ENCODE measurements around the gene ARHGAP44.

ARHGAP44 gene

DNA sequence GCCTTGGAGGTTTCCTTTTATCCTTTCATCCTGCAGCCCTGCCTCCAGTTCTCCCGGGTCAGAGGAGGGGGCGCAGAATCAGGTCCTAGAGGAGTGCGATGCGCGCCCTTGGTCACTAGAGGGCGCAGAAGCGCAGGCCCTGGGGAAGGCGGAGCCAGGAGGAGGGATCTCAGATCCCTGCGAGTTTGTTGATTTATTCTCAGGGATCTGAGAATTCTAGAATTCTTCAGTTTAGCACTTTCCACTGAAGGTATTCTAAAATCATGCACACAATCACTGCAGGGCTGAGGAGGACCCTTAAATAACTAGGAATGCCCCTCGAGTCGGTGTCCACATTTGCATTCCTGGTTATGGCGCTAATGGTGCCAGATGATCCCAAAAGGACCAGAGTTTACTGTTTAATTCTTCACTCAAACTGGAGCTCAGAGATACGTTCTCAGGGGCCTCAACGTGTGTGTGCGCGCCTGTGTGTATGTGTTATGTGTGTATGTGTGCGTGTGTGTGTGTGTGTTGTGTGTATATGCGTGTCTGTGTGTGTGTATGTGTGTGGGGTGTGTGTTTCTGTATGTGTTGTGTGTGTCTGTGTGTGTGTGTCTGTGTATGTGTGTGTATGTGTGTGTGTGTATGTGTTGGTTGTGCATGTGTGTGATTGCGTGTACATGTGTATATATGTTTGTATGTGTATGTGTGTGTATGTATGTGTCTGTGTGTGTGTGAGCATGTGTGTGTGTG lies 235.4 kb downstream of the ARHGAP44 start:
- Histone ChIP-seq H3K9ac (ENCODE audit: low read depth, low read length) (no peak overlapping the region), H3K79me2 (ENCODE audit: insufficient read depth, low read length) (no peaks in the 10 kb centered on the region), H3K27ac (ENCODE audit: low read length) (no peak overlapping the region), H3K4me3 (ENCODE audit: low read depth in 1 of 2, low read length in 2 of 2) (0 out of 4 replicates have a peak overlapping the region, but pooled peaks of 1 of the 2 experiments have one; percentile 20), H3K9me3 (ENCODE audit: insufficient read depth, low read length, severe bottlenecking) (no peaks in the 10 kb centered on the region), H3K4me2 (ENCODE audit: insufficient read depth, low read length) (peak overlapping the region; percentile 51), H4K20me1 (ENCODE audit: insufficient read depth, low read length) (no peaks in the 10 kb centered on the region), H2AFZ (ENCODE audit: low read depth, low read length) (peak overlapping the region; percentile 65), H3K36me3 (ENCODE audit: insufficient read depth, low read length) (no peaks in the 10 kb centered on the region), H3K27me3 (ENCODE audit: insufficient read depth, low read length, poor library complexity) (no peaks in the 10 kb centered on the region), H3K4me1 (ENCODE audit: insufficient read depth, low read length) (peaks cover 9% of the 10 kb centered on the region)
- DNase-seq (peak; percentile 74), ATAC-seq (ENCODE audit: insufficient read depth, low read depth) (peak; percentile 99)
- TF ChIP-seq EZH2 (IDR thresholded peaks at IDR 0.05; ENCODE audit: borderline replicate concordance, low read depth, low read length, severe bottlenecking): no peak
- TF ChIP-seq, protein P1, sequence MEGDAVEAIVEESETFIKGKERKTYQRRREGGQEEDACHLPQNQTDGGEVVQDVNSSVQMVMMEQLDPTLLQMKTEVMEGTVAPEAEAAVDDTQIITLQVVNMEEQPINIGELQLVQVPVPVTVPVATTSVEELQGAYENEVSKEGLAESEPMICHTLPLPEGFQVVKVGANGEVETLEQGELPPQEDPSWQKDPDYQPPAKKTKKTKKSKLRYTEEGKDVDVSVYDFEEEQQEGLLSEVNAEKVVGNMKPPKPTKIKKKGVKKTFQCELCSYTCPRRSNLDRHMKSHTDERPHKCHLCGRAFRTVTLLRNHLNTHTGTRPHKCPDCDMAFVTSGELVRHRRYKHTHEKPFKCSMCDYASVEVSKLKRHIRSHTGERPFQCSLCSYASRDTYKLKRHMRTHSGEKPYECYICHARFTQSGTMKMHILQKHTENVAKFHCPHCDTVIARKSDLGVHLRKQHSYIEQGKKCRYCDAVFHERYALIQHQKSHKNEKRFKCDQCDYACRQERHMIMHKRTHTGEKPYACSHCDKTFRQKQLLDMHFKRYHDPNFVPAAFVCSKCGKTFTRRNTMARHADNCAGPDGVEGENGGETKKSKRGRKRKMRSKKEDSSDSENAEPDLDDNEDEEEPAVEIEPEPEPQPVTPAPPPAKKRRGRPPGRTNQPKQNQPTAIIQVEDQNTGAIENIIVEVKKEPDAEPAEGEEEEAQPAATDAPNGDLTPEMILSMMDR (IDR thresholded peaks at IDR 0.05; ENCODE audit: borderline replicate concordance, extremely low read depth, low read length, poor library complexity, severe bottlenecking): peak; percentile 98

DNA sequence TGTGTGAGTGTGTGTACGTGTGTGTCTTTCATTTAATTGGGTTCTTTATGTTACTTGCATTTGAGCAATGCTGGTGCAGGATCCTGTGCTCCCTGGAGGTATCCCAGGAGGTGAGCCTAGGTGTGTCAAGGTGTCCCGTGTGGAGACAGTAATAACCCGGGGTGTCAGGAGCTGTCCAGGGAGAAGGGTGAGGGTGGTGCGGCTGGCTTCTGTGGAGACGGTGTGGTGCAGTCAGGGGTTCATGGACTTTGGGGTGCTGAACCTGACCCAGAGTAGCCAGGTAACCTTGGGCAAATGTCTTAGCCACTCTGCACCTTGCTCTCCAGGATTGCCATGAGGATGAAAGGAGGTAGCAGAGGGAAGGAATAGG lies 235.9 kb downstream of the ARHGAP44 start:
- Histone ChIP-seq H3K27me3 (ENCODE audit: insufficient read depth, low read length, poor library complexity) (no peaks in the 10 kb centered on the region), H3K9me3 (ENCODE audit: insufficient read depth, low read length, severe bottlenecking) (no peaks in the 10 kb centered on the region), H3K4me2 (ENCODE audit: insufficient read depth, low read length) (no peak overlapping the region), H3K4me3 (ENCODE audit: low read depth in 1 of 2, low read length in 2 of 2) (no peak overlapping the region), H3K27ac (ENCODE audit: low read length) (no peak overlapping the region), H3K79me2 (ENCODE audit: insufficient read depth, low read length) (no peaks in the 10 kb centered on the region), H4K20me1 (ENCODE audit: insufficient read depth, low read length) (no peaks in the 10 kb centered on the region), H3K9ac (ENCODE audit: low read depth, low read length) (no peak overlapping the region), H3K4me1 (ENCODE audit: insufficient read depth, low read length) (peaks cover 9% of the 10 kb centered on the region), H3K36me3 (ENCODE audit: insufficient read depth, low read length) (no peaks in the 10 kb centered on the region), H2AFZ (ENCODE audit: low read depth, low read length) (peak overlapping the region; percentile 14; the same call in 1 of the 2 replicates)
- ATAC-seq (ENCODE audit: insufficient read depth, low read depth) (no peak), DNase-seq (no peak)
- TF ChIP-seq EZH2 (IDR thresholded peaks at IDR 0.05; ENCODE audit: borderline replicate concordance, low read depth, low read length, severe bottlenecking): no peak
- TF ChIP-seq, protein P1 (IDR thresholded peaks at IDR 0.05; ENCODE audit: borderline replicate concordance, extremely low read depth, low read length, poor library complexity, severe bottlenecking): no peak

DNA sequence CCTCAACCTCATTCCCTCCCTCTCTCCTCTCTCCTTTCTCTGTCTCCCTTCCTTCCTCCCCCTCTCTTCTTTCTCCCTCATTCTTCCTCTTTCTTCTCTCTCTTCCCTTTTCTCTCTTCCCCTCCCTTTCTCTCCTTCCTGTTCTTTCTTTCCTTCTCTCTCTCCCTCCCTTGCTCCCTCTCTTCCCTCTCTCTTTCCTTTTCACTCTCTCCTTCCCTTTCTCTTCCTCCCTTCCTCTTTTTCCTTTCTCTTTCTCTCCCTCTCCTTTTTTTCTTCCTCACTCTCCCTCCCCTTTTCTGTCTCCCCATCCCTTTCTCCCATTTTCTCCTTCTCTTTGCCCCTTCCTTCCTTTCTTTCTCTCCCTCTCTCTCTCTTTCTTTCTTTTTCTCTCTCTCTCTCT lies 236.4 kb downstream of the ARHGAP44 start:
- Histone ChIP-seq H3K4me2 (ENCODE audit: insufficient read depth, low read length) (no peak overlapping the region), H3K79me2 (ENCODE audit: insufficient read depth, low read length) (no peaks in the 10 kb centered on the region), H3K4me3 (ENCODE audit: low read depth in 1 of 2, low read length in 2 of 2) (no peak overlapping the region), H4K20me1 (ENCODE audit: insufficient read depth, low read length) (no peaks in the 10 kb centered on the region), H3K27me3 (ENCODE audit: insufficient read depth, low read length, poor library complexity) (no peaks in the 10 kb centered on the region), H3K4me1 (ENCODE audit: insufficient read depth, low read length) (peaks cover 9% of the 10 kb centered on the region), H3K27ac (ENCODE audit: low read length) (no peak overlapping the region), H2AFZ (ENCODE audit: low read depth, low read length) (peak overlapping the region; percentile 14; the same call in 1 of the 2 replicates), H3K9ac (ENCODE audit: low read depth, low read length) (no peak overlapping the region), H3K9me3 (ENCODE audit: insufficient read depth, low read length, severe bottlenecking) (no peaks in the 10 kb centered on the region), H3K36me3 (ENCODE audit: insufficient read depth, low read length) (no peaks in the 10 kb centered on the region)
- TF ChIP-seq, protein P1 (IDR thresholded peaks at IDR 0.05; ENCODE audit: borderline replicate concordance, extremely low read depth, low read length, poor library complexity, severe bottlenecking): no peak
- TF ChIP-seq EZH2 (IDR thresholded peaks at IDR 0.05; ENCODE audit: borderline replicate concordance, low read depth, low read length, severe bottlenecking): no peak
- DNase-seq (no peak), ATAC-seq (ENCODE audit: insufficient read depth, low read depth) (no peak)
